HG02938 (cell line): ENCODE data around the gene SLC35F3.
"Not testable (repeated sequence)": the region's sequence is repeated elsewhere in the genome, so short reads cannot be mapped to it uniquely, and the experiment has no call there.

ENCODE experiments used
- ATAC-seq: cut with Tn5 transposase; IDR thresholded peaks from one replicate; pipeline ENCODE4 v1.9.1; 2021; ENCODE audit warnings: mild to moderate bottlenecking, moderate library complexity; ENCODE audit not compliant: unreplicated experiment

SLC35F3 gene

GRCh38 chr1:234096161-234096770, 191.8 kb downstream of the SLC35F3 start:
- ATAC-seq: no peak

GRCh38 chr1:234102583-234102982, 198.1 kb downstream of the SLC35F3 start:
- no peak for ATAC-seq

GRCh38 chr1:234103198-234103597, 198.7 kb downstream of the SLC35F3 start:
- no peak for ATAC-seq

DNA sequence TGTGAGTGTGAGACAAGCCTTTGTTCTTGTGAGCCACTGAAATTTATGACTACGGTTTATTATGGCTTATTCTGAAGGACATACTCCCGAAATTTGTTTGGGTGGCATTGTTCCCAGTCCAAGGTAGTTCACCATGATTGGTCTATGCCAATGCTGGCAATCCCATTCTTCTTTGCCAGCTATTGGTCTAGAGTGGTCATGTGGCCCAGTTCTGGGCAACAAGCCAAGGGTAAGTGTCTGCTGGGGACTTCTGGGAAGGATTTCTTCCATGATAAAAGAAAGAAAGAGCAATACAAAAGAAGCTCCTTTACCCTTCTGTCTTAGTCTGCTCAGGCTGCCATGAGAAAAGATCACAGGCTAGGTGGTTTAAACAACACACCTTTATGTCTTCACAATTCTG, 201.6 kb downstream of the SLC35F3 start:
- ATAC-seq: no peak

DNA sequence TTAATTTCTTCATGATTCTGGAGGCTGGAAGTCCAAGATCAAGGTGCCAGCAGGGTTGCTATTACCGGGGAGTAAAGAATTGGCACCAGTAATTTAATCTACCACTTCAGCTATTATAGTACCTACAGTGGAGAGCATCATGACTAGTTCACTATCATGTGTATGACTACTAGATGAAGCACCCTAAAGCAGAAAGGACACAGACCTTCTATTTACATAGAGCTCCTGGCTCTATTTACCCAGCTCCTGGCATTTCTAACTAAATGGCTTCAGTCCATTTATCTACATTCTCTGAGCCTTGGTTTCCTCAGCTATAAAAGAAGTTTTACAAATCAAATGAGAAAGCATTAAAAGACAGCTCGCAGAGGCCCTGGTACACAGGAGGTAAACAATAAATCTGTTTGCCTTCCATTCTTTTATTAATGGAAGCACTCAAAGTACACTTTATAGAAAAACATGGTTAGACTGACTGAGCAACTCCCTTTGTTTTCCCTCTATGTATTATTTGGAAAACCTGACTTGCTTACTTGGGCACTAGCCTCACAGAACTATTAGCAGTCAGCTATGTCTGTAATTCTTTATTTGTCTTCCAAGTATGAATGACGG, 203.0 kb downstream of the SLC35F3 start:
- ATAC-seq: no peak

DNA sequence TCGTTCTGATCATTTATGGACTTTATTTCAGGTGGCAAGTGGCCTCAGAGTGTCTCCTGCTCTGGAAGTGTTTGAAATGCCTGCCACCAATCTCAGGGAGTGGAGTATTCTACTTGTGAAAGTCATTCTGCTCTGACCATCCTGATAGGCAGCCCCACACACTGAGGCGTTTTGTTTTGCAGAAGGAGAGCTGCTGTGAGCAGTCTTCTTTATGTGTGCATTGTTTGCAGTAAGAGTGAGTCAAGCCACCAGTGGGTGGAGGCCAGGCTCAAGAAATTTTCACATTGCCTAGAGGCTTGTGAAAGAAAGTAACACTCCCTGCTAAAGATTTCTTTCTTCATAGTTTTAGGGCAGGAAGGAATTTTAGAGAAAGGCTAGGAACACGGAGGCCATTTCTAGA, 204.4 kb downstream of the SLC35F3 start:
- ATAC-seq: no peak

DNA sequence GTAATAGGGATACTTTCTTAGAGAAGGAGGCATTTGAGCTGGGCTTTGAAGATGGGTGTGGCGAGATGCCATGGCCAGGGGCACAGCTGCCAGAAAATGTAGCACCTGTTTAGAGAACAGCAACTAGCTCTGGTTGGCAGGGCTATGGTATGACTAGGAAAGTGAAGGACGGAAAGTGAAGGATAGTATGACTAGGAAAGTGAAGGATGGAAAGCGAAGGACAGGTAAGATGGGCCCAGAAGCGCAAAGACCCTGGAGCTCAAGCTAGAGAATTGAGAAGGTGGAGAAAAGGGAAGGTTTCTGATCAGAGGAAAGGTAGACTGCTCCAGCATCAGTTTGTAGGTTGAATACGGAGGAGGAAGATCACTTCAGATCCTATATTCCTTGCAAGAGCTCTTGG, 205.4 kb downstream of the SLC35F3 start:
- ATAC-seq: no peak

- no peak for ATAC-seq
These were observed 207.1 kb downstream of the SLC35F3 start for GRCh38 chr1:234111458-234112142.

GRCh38 chr1:234114648-234115307, 210.3 kb downstream of the SLC35F3 start:
- peak; percentile 61 for ATAC-seq

- no peak for ATAC-seq
These were observed 214.4 kb downstream of the SLC35F3 start for GRCh38 chr1:234118911-234119310.

GRCh38 chr1:234119431-234119830, 215.0 kb downstream of the SLC35F3 start:
- no peak for ATAC-seq

- ATAC-seq: no peak
These were observed 216.0 kb downstream of the SLC35F3 start for GRCh38 chr1:234120327-234120944.

DNA sequence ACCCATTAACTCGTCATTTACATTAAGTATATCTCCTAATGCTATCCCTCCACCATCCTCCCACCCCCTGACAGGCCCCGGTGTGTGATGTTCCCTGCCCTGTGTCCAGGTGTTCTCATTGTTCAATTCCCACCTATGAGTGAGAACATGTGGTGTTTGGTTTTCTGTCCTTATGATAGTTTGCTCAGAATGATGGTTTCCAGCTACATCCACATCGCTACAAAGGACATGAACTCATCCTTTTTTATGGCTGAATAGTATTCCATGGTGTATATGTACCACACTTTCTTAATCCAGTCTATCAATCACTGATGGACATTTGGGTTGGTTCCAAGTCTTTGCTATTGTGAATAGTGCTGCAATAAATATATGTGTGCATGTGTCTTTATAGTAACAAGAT, 217.2 kb downstream of the SLC35F3 start:
- ATAC-seq: not testable (repeated sequence)

DNA sequence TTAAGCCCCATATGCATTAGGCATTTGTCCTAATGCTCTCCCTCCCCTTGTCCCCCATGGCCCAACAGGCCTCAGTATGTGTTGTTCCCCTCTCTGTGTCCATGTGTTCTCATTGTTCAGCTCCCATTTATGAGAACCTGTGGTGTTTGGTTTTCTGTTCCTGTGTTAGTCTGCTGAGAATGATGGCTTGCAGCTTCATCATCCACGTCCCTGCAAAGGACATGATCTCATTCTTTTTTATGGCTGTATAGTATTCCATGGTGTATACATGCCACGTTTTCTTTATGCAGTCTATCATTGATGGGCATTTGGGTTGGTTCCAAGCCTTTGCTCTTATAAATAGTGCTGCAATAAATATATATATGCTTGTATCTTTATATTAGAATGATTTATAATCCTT, 218.1 kb downstream of the SLC35F3 start:
- not testable (repeated sequence) for ATAC-seq

DNA sequence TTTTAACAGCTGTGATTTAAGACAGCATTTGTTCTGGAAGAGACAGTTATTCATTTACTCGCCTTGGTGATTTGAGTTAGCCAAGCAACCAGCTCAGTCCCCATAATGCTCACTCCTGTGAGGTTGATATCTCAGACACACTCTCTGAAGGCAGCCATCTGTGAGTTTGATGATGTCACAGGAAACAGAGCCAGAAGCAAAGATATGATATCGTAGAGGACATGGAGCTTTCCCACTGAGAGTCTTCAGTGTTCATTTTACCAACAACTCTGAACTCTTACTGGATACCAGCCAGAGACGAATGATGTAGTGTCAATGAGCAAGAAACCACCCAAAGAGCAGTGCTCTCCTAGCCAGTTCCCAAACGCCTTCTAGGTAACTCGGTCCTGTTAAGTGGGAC, 219.4 kb downstream of the SLC35F3 start:
- ATAC-seq: no peak

DNA sequence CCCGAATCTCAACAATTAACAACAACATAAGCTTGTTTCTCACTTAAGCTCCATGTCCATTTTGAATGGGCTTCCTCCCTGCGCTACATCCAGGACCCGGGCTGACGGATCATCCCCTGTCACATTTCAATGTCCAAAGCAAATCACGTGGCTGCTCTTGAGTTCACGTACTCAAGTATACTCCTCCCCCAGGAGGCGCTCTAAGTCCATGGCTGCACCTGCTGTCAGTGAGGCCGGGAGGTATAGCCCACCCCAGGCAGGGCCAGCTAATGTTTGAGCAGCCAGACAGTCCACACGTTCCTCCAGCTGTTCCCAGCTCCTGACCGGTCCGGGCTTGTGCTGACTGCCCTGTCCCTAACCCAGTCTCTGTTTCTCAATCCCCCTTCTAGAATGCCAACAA, 220.8 kb downstream of the SLC35F3 start:
- no peak for ATAC-seq

DNA sequence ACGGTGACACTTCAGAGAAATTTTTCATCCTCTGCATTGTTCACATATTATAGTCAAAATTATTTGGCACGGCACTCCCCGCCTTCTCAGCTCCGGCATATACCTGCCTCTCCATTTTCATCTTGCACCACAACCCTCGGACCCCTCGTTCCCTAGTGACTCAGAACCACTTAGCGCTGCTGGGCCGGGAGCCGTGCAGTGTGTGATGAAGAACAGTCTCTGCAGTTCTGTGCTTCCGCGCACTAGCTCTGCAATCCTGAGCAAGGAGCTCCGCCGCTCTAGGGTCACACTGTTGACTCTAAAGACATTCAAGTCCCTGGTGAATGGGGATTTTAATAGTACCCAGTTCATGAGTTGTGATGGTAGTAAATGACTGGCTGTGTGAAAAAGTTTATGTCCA, 221.2 kb downstream of the SLC35F3 start:
- no peak for ATAC-seq

DNA sequence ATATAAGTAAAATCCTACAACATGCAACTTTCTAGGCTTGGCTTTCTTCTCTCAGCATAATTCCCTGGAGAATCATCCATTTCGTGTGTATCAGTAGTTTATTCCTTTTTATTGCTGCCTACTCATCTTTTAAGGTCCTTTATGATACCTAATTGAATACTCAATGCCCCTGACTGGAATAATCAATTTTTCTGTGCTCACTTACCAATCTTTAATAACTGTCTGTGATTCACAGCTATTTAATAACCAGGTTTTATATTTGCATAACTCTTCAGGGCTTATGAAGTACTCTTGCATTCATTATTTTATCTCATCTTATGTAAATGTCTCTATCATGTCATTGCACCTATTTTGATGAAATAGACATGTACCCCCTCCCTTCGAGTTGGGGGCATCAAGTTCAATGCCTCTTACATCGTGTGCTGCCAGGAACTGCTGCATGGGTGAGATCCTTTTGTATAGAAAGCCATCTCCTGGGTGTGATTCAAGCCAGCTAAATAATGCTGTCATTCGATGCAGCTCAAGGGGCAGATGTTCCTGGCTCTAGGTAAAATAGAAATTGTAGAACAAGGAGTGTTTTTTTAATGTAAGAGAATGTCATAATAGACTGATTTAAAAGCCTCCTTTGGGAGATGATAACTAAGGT, 222.7 kb downstream of the SLC35F3 start:
- no peak for ATAC-seq

DNA sequence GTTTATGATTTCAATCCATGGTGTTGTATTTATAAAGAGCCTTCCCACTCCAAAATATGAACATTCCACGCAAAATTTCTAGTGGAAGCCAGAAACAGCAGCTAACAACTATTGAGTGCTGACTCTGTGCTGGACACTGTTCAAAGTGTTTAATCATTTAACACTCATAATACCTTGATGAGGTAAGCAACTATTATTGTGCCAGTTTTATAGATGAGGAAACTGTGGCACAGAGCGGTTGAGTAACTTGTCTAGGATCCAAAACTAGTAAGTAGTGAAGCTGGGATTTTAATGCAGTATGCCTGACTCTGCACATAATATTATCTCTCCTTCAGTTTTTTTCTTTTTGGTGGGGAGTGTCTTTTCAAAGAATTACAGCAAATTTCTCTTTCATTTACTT, 228.3 kb downstream of the SLC35F3 start:
- ATAC-seq: no peak

DNA sequence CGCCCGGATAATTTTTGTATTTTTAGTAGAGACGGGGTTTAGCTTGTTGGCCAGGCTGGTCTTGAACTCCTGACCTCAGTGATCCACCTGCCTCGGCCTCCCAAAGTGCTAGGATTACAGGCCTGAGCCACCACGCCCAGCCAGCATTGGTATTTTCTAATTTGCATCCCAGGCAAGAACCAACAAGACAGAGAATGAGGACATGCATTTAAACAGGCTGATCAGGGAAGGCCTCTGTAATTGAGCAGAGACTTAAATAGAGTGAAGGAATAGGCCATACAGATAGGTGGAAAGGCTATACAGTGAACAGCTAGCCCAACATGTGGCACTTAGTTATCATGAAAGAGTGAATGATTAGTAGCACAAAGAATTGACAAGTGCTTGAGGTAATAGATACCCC, 230.4 kb downstream of the SLC35F3 start:
- no peak for ATAC-seq

DNA sequence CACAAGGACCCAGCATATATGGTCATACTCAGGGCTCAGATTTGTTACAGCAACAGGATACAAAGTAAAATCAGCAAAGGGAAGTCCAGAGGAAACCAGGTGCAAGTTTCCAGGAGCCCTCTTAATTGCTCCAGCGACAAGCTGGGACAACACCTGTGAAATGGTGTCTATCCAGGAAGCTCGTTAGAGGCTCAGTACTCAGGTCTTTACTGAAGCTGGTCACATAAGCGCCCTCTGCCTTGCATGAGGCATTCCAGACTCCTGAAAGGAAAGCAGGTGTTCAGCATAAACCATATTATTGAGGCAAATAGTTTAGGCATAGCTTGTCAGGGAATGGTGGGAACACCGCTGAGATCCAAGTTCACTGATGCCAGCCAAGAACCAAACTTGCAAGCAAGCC, 231.0 kb downstream of the SLC35F3 start:
- ATAC-seq: no peak
